Neutrophil (primary cell): ENCODE measurements around the gene HSPA1B.
"Not testable (repeated sequence)": the region's sequence is repeated elsewhere in the genome, so short reads cannot be mapped to it uniquely, and the experiment has no call there.

Experiments used
- H3K27ac ChIP-seq: fragments of 200-600 bp; sonication (generic); 2 replicates; pipeline ENCODE4 v1.5.1; 2016; ENCODE audit warnings: mild to moderate bottlenecking, moderate library complexity
- H3K27me3 ChIP-seq: fragments of 200-600 bp; sonication (generic); 2 replicates; pipeline ENCODE4 v1.6.0; 2016; ENCODE audit warnings: mild to moderate bottlenecking
- H3K36me3 ChIP-seq: fragments of 200-600 bp; sonication (generic); 2 replicates; pipeline ENCODE4 v1.5.1; 2017
- H3K4me1 ChIP-seq, 2 experiments: fragments of 200-600 bp in 1 of 2; sonication (generic) in 1 of 2; 1 replicate in 1 of 2; 2 replicates in 1 of 2; pipeline versions ENCODE4 v1.5.1 to v1.6.1; 2013 to 2016; ENCODE audit warnings: low read depth in 1 of 2, low read length in 1 of 2, mild to moderate bottlenecking in 1 of 2, moderate library complexity in 1 of 2; ENCODE audit not compliant: control insufficient read depth in 1 of 2, insufficient read depth in 1 of 2
- H3K4me3 ChIP-seq, 2 experiments: fragments of 200-600 bp in 1 of 2; sonication (generic) in 1 of 2; 1 replicate in 1 of 2; 2 replicates in 1 of 2; pipeline ENCODE4 v1.5.1; 2013 to 2016; ENCODE audit warnings: low read depth in 1 of 2, low read length in 1 of 2, mild to moderate bottlenecking in 1 of 2, moderate library complexity in 1 of 2
- H3K9me3 ChIP-seq: fragments of 200-600 bp; sonication (generic); 2 replicates; pipeline ENCODE4 v1.5.1; 2016
- CTCF ChIP-seq: fragments of 200-600 bp; sonication (generic); IDR thresholded peaks from 2 replicates; pipeline ENCODE4 v1.5.1; 2016; ENCODE audit warnings: antibody characterized with exemption

The HSPA1B gene

GRCh38 chr6:31822036-31822821, 5.3 kb upstream of the HSPA1B start:
- H3K27me3 ChIP-seq = no peaks in the 10 kb centered on the region
- H3K4me3 ChIP-seq = peak overlapping the region; percentile 80 to 96
- no peaks in the 10 kb centered on the region for H3K36me3 ChIP-seq
- H3K9me3 ChIP-seq = no peaks in the 10 kb centered on the region
- no peak for TF ChIP-seq CTCF
- peak overlapping the region; percentile 90 for H3K27ac ChIP-seq
- H3K4me1 ChIP-seq = peaks cover 81 to 91% of the 10 kb centered on the region in 2 experiments

DNA sequence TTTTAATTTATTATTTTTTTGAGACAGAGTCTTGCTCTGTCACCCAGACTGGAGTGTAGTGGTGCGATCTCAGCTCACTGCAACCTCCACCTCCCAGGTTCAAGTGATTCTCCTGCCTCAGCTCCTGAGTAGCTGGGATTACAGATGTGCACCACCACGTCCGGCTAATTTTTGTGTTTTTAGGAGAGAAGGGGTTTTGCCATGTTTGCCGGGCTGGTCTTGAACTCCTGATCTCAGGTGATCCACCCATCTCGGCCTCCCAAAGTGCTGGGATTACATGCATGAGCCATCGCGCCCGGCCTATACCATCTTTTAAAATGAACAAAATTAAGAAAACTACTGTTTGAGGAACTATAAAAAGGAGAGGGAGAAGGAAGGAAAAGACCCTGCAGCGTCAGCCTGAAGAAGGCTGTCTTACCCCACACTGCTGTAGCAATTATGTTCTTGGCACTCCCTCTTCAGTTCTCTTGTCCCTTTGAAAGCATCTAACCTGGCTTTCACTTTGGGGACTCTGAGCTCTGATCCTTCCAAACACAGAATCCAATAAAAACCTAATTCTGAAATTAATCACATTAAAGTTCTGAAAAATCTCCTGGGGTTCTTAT, 3.8 kb upstream of the HSPA1B start:
- H3K27me3 ChIP-seq, H3K36me3 ChIP-seq, H3K9me3 ChIP-seq: not testable (repeated sequence)
- H3K27ac ChIP-seq = peak overlapping the region; percentile 90
- H3K4me1 ChIP-seq = peaks cover 77 to 79% of the 10 kb centered on the region in 2 experiments
- H3K4me3 ChIP-seq = peak overlapping the region in 1 of 2 experiments; percentile 18

DNA sequence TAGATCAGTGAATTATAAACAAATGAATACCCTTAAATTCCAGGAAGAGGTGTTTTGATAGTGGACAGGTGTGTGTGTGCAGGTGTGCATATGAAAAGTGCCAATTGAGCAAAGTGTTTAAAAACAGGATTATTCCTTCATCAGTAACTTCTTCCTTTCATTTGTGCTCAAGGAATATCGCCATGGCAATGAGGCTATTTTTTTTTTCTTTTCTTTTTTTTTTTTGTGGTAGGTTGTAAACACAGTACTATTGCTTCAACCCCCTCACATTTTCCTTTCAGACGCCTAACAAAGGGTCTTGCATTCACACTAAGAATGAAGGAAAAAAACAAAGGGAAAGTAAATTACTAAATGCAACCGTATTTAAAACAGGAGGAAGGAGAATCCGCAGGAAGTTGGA, 2.0 kb upstream of the HSPA1B start:
- Histone ChIP-seq H3K36me3 (no peaks in the 10 kb centered on the region), H3K27me3 (no peaks in the 10 kb centered on the region), H3K4me1 (peaks cover 63 to 70% of the 10 kb centered on the region in 2 experiments), H3K9me3 (no peaks in the 10 kb centered on the region), H3K4me3 (no peak overlapping the region), H3K27ac (peak overlapping the region; percentile 95)
- TF ChIP-seq CTCF = no peak

GRCh38 chr6:31826793-31827285, 699 bp upstream of the HSPA1B start:
- H3K9me3 ChIP-seq = no peaks in the 10 kb centered on the region
- peak overlapping the region; percentile 76 to 85 for H3K4me3 ChIP-seq
- H3K4me1 ChIP-seq = peaks cover 65 to 71% of the 10 kb centered on the region in 2 experiments
- peak overlapping the region; percentile 95 for H3K27ac ChIP-seq
- no peaks in the 10 kb centered on the region for H3K27me3 ChIP-seq
- TF ChIP-seq CTCF = no peak
- H3K36me3 ChIP-seq = no peaks in the 10 kb centered on the region

DNA sequence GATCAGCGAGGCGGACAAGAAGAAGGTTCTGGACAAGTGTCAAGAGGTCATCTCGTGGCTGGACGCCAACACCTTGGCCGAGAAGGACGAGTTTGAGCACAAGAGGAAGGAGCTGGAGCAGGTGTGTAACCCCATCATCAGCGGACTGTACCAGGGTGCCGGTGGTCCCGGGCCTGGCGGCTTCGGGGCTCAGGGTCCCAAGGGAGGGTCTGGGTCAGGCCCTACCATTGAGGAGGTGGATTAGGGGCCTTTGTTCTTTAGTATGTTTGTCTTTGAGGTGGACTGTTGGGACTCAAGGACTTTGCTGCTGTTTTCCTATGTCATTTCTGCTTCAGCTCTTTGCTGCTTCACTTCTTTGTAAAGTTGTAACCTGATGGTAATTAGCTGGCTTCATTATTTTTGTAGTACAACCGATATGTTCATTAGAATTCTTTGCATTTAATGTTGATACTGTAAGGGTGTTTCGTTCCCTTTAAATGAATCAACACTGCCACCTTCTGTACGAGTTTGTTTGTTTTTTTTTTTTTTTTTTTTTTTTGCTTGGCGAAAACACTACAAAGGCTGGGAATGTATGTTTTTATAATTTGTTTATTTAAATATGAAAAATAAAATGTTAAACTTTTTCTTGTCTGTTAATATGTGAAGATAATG, 2.2 kb downstream of the HSPA1B start:
- H3K4me1 ChIP-seq = peaks cover 60 to 69% of the 10 kb centered on the region in 2 experiments

More for the DNA sequence above, 2.2 kb downstream of the HSPA1B start:
- Histone ChIP-seq H3K27me3 (no peaks in the 10 kb centered on the region), H3K27ac (peak overlapping the region; percentile 96), H3K36me3 (no peaks in the 10 kb centered on the region), H3K4me3 (peak overlapping the region; percentile 65 to 74), H3K9me3 (no peaks in the 10 kb centered on the region)
- TF ChIP-seq CTCF = peak; percentile 13
